ENCODE results near the gene AKAP12.

The AKAP12 gene

DNA sequence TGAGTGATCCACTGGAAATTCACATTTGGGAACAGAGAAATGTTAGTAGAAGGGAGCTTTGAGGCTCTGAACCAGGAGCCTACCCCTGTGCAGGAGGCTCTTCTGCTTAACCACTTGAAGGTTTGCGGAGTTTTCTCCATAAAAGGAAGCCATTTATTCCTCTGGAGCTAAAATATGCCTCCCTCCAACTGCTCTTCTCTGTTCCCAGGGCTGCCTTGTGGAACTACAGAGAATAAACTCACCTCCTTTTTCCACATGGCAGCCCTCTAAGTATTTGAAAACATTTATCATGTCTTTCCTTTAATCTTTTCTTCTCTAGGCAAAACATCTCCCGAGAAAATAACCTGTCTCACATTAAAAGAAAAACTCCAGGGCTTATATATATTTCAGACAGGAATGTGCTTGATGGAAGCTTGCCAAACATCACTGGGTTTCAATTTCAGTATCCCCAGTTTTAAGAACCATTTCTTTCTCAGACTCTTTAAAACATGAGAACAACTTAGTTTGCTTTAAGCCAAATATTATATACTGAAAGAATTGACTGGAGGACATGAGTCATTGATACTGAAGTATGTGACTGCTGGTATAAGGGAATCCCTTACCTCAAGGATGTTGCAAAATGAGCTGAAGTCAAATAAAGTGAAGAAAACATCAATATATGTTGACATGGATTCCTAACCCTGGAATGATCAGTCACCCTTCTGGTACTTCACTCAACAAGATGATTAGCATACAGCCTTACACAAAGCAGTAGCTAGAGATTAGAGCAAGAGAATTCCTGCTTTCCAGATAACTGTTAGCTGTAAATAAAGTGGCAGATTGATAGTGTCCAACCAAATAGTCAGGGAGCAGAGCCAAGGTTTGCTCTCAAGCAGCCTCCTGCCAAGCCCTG, 77.6 kb downstream of the AKAP12 start:
- Histone ChIP-seq H3K4me1 (ENCODE audit: low read length) (no peaks in the 10 kb centered on the region), H3K4me2 (ENCODE audit: low read depth, low read length) (no peak overlapping the region), H3F3A (ENCODE audit: insufficient read depth, low read length) (no peaks in the 10 kb centered on the region)

GRCh38 chr6:151317995-151318365, 78.2 kb downstream of the AKAP12 start:
- Histone ChIP-seq H3F3A (ENCODE audit: insufficient read depth, low read length) (no peaks in the 10 kb centered on the region), H3K27ac (ENCODE audit: low read length) (no peak overlapping the region), H3K27me3 (replicated peaks; ENCODE audit: insufficient read depth, low read length) (no peaks in the 10 kb centered on the region), H3K4me2 (ENCODE audit: low read depth, low read length) (no peak overlapping the region), H4K20me1 (ENCODE audit: insufficient read depth, low read length) (no peaks in the 10 kb centered on the region), H3K79me2 (ENCODE audit: low read length) (no peaks in the 10 kb centered on the region), H3K9ac (ENCODE audit: low read length) (no peak overlapping the region), H3K4me1 (ENCODE audit: low read length) (no peaks in the 10 kb centered on the region), H3K36me3 (replicated peaks; ENCODE audit: insufficient read depth, low read length) (no peaks in the 10 kb centered on the region), H2AFZ (ENCODE audit: low read length) (no peak overlapping the region), H3K9me3 (replicated peaks; ENCODE audit: insufficient read depth, low read length) (no peaks in the 10 kb centered on the region), H3K4me3 (ENCODE audit: low read length) (no peak overlapping the region), H3K9me2 (replicated peaks; ENCODE audit: insufficient read depth, low read length) (no peaks in the 10 kb centered on the region)
- TF ChIP-seq EZH2phosphoT487 (IDR thresholded peaks at IDR 0.05; ENCODE audit: low read length) (no peak), EZH2 (optimal IDR thresholded peaks at IDR 0.05; ENCODE audit: low read depth, low read length) (no peak), CTCF (IDR thresholded peaks at IDR 0.05; ENCODE audit: low read length) (no peak)
- no peak for DNase-seq

More for the DNA sequence above, 77.6 kb downstream of the AKAP12 start:
- Histone ChIP-seq H3K4me3 (ENCODE audit: low read length) (no peak overlapping the region), H3K9me3 (replicated peaks; ENCODE audit: insufficient read depth, low read length) (no peaks in the 10 kb centered on the region), H3K27ac (ENCODE audit: low read length) (no peak overlapping the region), H3K79me2 (ENCODE audit: low read length) (no peaks in the 10 kb centered on the region), H3K9me2 (replicated peaks; ENCODE audit: insufficient read depth, low read length) (no peaks in the 10 kb centered on the region), H2AFZ (ENCODE audit: low read length) (no peak overlapping the region), H4K20me1 (ENCODE audit: insufficient read depth, low read length) (no peaks in the 10 kb centered on the region), H3K36me3 (replicated peaks; ENCODE audit: insufficient read depth, low read length) (no peaks in the 10 kb centered on the region), H3K9ac (ENCODE audit: low read length) (no peak overlapping the region), H3K27me3 (replicated peaks; ENCODE audit: insufficient read depth, low read length) (no peaks in the 10 kb centered on the region)
- DNase-seq: no peak
- TF ChIP-seq EZH2phosphoT487 (IDR thresholded peaks at IDR 0.05; ENCODE audit: low read length) (no peak), CTCF (IDR thresholded peaks at IDR 0.05; ENCODE audit: low read length) (no peak), EZH2 (optimal IDR thresholded peaks at IDR 0.05; ENCODE audit: low read depth, low read length) (no peak)

DNA sequence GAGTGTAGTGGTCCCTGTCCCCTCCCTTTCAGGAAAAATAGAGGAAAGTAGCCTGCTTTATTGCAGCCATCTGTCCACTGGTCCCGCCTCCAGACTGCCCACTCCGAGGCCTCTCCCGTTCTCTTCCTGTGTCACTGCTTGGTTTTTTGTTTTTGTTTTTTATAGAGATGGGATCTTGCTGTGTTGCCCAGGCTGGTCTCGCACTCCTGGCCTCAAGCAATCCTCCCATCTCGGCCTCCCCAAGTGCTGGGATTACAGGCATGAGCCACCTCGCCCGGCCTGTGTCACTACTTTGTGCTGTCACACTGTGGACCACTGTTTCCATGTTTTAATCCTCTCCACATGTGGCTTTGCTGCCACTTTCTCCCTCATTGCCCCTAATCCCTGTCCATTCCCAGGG, 80.4 kb downstream of the AKAP12 start:
- H3K9me3 ChIP-seq (replicated peaks; ENCODE audit: insufficient read depth, low read length): no peaks in the 10 kb centered on the region
- no peak for DNase-seq
- no peak overlapping the region for H3K4me2 ChIP-seq (ENCODE audit: low read depth, low read length)
- no peak overlapping the region for H3K4me3 ChIP-seq (ENCODE audit: low read length)
- H2AFZ ChIP-seq (ENCODE audit: low read length): no peak overlapping the region
- H3F3A ChIP-seq (ENCODE audit: insufficient read depth, low read length): no peaks in the 10 kb centered on the region
- no peak overlapping the region for H3K27ac ChIP-seq (ENCODE audit: low read length)
- no peaks in the 10 kb centered on the region for H3K27me3 ChIP-seq (replicated peaks; ENCODE audit: insufficient read depth, low read length)
- no peak overlapping the region for H3K9ac ChIP-seq (ENCODE audit: low read length)
- no peaks in the 10 kb centered on the region for H4K20me1 ChIP-seq (ENCODE audit: insufficient read depth, low read length)
- no peaks in the 10 kb centered on the region for H3K36me3 ChIP-seq (replicated peaks; ENCODE audit: insufficient read depth, low read length)
- H3K9me2 ChIP-seq (replicated peaks; ENCODE audit: insufficient read depth, low read length): no peaks in the 10 kb centered on the region
- no peaks in the 10 kb centered on the region for H3K79me2 ChIP-seq (ENCODE audit: low read length)
- TF ChIP-seq EZH2phosphoT487 (IDR thresholded peaks at IDR 0.05; ENCODE audit: low read length): no peak
- no peak for TF ChIP-seq EZH2 (optimal IDR thresholded peaks at IDR 0.05; ENCODE audit: low read depth, low read length)
- no peak for TF ChIP-seq CTCF (IDR thresholded peaks at IDR 0.05; ENCODE audit: low read length)
- H3K4me1 ChIP-seq (ENCODE audit: low read length): no peaks in the 10 kb centered on the region

All from MM.1S (cell line).